RWPE1 (cell line): ENCODE measurements around the gene C1orf74.

ENCODE experiments used
- CTCF ChIA-PET: fragments of 350-600 bp; sonication (Branson Sonifier 250); formaldehyde crosslinking; extraction: SDS; loops from one replicate; lab custom pipeline; 2021; lab: Yijun Ruan, JAX
- POLR2A ChIA-PET: fragments of 400-600 bp; formaldehyde crosslinking; extraction: SDS; loops from one replicate; lab custom pipeline; 2020; ENCODE audit warnings: antibody characterized with exemption; ENCODE audit not compliant: low non-redundant PET; lab: Yijun Ruan, JAX
- DNase-seq: peaks from one replicate; pipeline ENCODE4 v3.0.0; 2012; ENCODE audit warnings: low spot score
- H3K27ac ChIP-seq: fragments of 450-650 bp; 2 replicates; pipeline ENCODE4 v1.5.1; 2017
- TF ChIP-seq, protein P1 (sequence below): fragments of 450-650 bp; conservative IDR thresholded peaks from 2 replicates; pipeline ENCODE4 v1.5.1; 2017; ENCODE audit warnings: low read depth, mild to moderate bottlenecking

C1orf74 gene

DNA sequence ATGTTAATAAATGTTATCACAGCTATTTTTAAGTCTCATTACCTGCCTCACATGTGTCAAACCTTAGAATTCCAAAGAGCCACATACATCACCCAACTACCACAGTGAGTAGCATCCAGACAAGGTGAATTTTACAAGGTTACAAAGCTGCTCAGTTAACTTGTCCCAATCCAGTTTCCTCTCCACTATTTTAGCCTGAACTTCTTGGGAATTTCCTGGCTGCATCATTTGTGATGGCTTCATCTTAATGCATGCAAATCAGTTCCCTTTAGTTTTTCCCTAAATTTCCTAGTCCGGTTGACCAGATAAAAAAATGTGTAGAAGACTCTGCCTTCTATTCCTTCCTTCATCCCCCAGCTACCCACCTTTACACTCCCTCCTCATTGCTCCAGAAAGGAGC lies 29.1 kb downstream of the C1orf74 start:
- ChIA-PET CTCF (no interaction called here), POLR2A (no interaction called here)
- H3K27ac ChIP-seq, result no peak overlapping the region
- DNase-seq, result no peak
- TF ChIP-seq, protein P1, sequence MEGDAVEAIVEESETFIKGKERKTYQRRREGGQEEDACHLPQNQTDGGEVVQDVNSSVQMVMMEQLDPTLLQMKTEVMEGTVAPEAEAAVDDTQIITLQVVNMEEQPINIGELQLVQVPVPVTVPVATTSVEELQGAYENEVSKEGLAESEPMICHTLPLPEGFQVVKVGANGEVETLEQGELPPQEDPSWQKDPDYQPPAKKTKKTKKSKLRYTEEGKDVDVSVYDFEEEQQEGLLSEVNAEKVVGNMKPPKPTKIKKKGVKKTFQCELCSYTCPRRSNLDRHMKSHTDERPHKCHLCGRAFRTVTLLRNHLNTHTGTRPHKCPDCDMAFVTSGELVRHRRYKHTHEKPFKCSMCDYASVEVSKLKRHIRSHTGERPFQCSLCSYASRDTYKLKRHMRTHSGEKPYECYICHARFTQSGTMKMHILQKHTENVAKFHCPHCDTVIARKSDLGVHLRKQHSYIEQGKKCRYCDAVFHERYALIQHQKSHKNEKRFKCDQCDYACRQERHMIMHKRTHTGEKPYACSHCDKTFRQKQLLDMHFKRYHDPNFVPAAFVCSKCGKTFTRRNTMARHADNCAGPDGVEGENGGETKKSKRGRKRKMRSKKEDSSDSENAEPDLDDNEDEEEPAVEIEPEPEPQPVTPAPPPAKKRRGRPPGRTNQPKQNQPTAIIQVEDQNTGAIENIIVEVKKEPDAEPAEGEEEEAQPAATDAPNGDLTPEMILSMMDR, result no peak

- POLR2A ChIA-PET, result no interaction called here
- no peak for DNase-seq
- CTCF ChIA-PET, result no interaction called here
- no peak overlapping the region for H3K27ac ChIP-seq
- TF ChIP-seq, protein P1, result no peak
Observed at GRCh38 chr1:209752890-209753289, 31.5 kb downstream of the C1orf74 start.

DNA sequence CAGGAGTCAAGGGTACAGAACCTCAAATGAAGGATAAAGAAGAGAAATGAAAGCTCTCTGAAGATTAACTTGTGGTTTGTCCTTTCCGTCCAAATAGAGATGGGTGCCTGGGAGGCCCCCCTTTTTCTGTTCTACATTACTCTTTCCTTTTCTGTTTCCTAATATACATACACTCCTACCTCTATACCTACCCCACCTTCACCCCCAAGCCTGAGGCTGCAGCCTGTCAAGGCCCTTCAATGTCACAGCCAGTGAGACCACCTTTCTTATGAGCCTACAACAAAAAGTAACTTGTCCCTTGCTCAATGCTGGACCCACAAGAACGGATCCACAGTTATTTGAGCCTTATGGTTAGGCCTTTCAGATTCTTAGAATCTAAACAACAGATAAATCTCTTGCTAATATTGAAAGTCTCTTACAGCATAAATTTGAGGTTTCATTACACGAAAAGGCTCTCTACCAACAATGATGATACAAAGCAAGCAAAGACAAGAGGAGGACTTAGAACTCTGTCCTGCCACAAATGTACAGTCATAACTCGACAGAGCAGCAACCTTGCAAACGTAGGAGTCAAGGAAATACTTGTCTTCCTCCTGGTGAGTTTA lies 32.6 kb downstream of the C1orf74 start:
- POLR2A ChIA-PET, result no interaction called here
- no peak overlapping the region for H3K27ac ChIP-seq
- TF ChIP-seq, protein P1, result no peak
- CTCF ChIA-PET, result no interaction called here
- no peak for DNase-seq

DNA sequence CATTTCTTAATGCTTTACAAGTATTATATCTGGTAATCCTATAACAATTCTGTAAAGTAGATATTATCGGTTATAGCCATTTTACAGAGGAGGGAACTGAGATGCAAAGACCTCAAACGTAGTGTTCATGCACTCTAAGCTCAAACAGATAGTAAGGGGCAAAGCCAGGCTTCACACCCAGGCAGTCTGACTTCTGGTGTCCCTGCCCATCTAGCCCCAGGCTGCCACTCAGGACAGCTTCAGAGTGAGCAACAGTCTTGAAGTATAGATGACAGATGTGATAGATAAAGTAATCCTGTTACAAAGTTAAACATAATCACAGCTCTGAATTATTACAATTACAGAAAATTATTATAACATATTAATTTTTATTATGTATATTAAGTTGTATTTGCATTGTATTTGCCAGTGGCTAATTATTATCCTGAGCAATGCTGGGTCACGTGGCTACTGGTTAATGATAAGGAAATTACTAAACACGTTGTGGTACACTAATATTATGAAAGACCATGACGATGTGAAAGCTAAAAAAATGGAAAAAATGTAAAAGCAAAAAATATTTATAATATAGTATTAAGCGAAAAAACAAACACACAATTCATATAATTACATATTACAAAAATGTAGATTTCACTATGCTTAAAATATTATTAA lies 34.6 kb downstream of the C1orf74 start:
- no peak overlapping the region for H3K27ac ChIP-seq
- ChIA-PET CTCF (interaction anchor here (0.7 kb wide), 1 partner anchor 151 kb away, joined by 3 read pairs; no protein-coding TSS in a partner anchor), POLR2A (no interaction called here)
- DNase-seq, result no peak
- TF ChIP-seq, protein P1, result no peak

DNA sequence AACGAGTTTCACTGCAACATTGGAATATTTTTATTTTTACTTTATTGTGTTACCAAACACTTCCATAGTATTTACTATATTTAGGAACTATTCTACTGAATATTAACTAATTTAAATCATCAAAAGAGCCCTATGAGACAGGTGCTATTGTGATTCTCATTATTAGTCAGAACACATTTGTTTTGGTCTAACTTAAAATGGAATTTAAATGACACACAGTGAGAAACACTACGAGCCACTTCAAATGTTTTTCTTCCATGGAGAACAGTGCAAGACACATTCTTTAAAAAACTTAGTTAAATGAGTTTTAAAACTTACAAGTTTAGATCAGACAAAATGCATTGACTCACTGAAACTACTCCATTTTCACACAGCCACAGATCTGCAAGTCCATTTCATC lies 35.2 kb downstream of the C1orf74 start:
- TF ChIP-seq, protein P1, result no peak
- DNase-seq, result no peak
- no peak overlapping the region for H3K27ac ChIP-seq
- CTCF ChIA-PET, result interaction anchor here (0.7 to 1.4 kb wide), 3 partner anchors 13 to 56 kb away, joined by 3 read pairs; partner anchors contain the start of gene HSD11B1
- POLR2A ChIA-PET, result no interaction called here

- TF ChIP-seq, protein P1, result no peak
- DNase-seq, result no peak
- no peak overlapping the region for H3K27ac ChIP-seq
- POLR2A ChIA-PET, result no interaction called here
- CTCF ChIA-PET, result interaction anchor here (0.6 to 1.4 kb wide), 21 partner anchors 10 to 913 kb away, joined by 3 to 7 read pairs (median 3); partner anchors contain the start of genes C1orf74 and HSD11B1
Observed at GRCh38 chr1:209748620-209749019, 35.7 kb downstream of the C1orf74 start.
